Cardiac septum (tissue), 1 donor: ENCODE measurements around the gene RPS3A. TPM values are rescaled to one million over a fixed set of nuclear protein-coding genes. Genes with fewer than 3 reads are reported as not detected.
"Not testable (repeated sequence)": the region's sequence is repeated elsewhere in the genome, so short reads cannot be mapped to it uniquely, and the experiment has no call there.

Source experiments
- DNase-seq: peaks from one replicate; pipeline ENCODE4 v3.0.0-alpha.2; 2020; ENCODE audit warnings: low spot score
- intact Hi-C: fragments of 100-400 bp; cut with DNase I; formaldehyde crosslinking; loops from one replicate; pipeline ENCODE4 v1.14.0; 2022
- total RNA-seq: library from RNA; stranded (reverse); fragmentation: NEBNext Ultra II Directional; extraction: Animal tissue kit (Norgen Biotek cat#: 25700); gene quantifications from one replicate; pipeline ENCODE4 v1.2.1, GENCODE V29; 2021
- donor health status: DM: no; HTN: no; CAD: no.

Gene RPS3A
- total RNA-seq, 1 donor from 2014 or later = 807 TPM

DNA sequence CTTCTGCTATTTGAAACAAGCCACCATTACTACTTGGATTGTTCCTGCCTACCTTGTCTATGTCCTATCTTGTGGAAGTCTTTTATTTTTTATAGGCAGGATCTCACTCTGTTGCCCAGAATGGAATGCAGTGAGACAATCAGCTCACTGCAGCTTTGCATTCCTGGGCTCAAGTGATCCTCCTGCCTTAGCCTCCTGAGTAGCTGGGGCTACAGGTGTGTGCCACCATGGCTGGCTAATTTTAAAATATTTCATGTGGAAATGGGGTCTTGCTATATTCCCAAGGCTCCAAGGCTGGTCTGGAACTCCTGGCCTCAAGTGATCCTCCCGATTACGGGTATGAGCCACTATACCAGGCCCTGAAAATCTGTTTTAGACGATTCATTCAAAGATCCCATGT, 7.6 kb downstream of the RPS3A start:
- no peak for DNase-seq
- intact Hi-C loops = no loop called here

DNA sequence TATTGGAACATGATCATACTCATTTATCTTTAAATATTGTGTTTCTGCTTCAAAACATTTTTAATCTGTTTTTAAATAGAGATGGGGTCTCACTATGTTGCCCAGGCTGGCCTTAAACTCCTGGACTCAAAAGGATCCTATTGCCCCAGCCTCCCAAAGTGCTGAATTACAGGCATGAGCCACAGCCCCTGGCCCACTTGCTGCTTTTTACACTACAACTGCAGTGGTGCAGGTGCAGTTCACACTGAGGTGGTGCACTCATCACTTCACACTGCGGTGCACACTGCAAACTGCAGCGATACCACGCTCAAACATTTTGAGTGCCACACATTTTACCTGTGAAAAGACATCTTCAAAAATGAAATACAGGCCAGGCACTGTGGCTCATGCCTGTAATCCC, 10.8 kb downstream of the RPS3A start:
- intact Hi-C loops = loop anchor here (10.0 kb wide), 1 partner anchor 1275 kb away; no protein-coding TSS in a partner anchor
- no peak for DNase-seq

DNA sequence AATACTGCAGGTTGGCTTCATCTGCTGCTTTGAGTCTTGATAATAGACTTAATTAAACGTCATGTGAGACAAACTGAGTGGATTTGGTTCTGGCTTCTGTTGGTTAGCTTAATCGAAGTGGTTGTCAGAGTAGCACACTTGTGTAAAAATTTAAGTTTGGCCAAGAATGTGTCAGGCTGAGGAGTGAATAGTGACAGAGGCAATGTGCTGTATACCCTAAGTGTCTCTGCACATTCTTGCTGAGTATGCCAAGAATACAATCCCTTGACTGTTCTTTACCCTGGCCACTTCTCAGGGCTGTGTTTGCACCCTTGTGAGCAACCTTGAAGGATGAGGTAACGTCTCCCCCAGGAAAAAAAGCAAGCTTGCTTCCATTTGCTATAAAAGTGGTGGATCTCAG, 14.9 kb downstream of the RPS3A start:
- intact Hi-C loops = loop anchor here (10.0 kb wide), 1 partner anchor 1270 kb away; no protein-coding TSS in a partner anchor
- DNase-seq = no peak

DNA sequence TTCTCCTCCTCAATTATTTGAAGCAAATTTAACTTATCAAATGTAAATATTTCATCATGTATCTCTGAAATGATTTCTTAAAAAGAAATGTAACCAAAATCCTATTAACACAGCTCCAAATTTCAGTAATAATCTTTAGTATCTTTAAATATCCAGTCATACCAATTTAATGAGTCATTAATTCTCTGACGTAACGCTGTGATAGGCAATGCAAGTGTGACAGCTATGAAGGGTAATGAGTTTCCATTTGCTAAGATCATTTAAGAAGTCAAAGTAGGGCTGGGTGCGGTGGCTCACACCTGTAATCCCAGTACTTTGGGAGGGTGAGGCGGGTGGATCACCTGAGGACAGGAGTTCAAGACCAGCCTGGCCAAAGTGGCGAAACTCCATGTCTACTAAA, 15.6 kb downstream of the RPS3A start:
- intact Hi-C loops = loop anchor here (10.0 kb wide), 1 partner anchor 1270 kb away; no protein-coding TSS in a partner anchor
- no peak for DNase-seq

DNA sequence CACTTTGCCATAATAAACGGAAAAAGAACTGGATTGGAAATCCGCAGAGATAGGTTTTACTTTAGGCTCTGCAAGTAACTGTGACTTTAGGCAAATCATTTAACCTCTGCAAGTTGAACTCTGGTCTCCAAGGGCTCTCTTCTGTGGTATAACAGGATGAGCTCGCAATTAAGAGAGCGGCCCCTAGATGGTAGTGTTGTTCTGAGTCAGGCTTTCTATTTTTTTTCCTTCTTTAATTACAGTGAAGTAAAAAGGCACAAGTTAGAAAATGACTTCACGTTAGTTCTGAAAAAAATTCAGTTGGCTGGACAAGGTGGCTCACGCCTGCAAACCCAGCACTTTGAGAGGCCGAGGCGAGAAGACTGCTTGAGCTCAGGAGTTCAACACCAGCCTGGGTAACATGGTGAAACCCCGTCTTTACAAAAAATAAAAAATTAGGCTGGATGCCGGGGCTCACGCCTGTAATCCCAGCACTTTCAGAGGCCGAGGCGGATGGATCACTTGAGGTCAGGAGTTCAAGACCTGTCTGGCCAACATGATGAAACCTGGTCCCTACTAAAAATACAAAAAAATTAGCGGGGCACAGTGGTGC, 18.0 kb downstream of the RPS3A start:
- no peak for DNase-seq
- intact Hi-C loops = loop anchor here (2.0 to 10.0 kb wide), 2 partner anchors 245 to 1267 kb away; no protein-coding TSS in a partner anchor

DNA sequence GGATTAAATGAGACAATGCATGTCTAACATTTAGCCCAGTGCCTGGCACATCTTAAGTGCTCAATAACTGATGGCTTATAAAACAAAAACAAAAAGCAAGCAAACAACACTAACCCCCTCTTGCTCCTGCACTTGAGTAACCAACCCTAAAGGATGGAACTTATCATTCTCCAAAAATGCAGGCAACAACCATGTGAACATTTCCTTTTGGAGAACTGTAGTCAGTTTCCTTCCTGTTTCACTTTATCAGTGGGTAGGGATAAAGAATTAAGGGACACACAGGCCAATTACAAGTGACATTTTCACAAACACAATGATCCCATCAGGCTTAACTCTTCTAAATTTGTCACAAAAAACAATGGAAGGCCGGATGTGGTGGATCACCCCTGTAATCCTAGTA, 30.4 kb downstream of the RPS3A start:
- no peak for DNase-seq
- intact Hi-C loops = no loop called here

DNA sequence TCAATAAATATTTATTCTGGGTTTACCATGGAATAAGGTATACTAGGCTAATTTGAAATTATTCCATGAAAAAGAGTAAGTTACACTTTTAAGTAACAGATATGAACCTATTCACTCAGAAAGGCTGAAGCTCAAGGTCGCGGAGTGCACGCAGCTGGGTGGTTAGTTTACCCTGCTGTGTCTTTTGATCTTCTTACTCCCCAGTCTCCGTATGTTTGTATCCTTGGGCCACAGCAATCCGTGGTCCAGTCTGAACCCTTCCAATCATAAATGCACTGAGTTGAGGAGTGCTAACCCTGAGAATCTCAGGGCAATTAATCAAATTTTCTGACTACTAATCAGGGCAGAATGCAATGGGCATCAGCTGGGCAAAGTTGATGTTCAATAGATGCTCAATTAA, 33.9 kb downstream of the RPS3A start:
- intact Hi-C loops = no loop called here
- DNase-seq = no peak

DNA sequence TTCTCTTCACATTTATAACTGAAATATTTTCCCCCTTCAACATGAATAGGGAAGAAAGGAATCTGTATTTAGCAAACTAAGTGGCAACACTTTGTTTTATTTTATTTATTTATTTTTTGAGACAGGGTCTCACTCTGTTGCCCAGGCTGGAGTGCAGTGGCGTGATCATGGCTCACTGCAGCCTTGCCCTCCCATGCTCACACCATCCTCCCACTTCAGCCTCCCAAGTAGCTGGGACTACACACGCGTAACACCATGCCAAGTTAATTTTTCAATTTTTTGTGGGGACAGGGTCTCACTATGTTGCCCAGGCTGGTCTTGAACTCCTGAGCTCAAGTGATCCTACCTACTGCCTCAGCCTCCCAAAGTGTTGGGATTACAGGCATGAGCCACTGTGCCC, 36.6 kb downstream of the RPS3A start:
- DNase-seq, intact Hi-C loops: not testable (repeated sequence)

DNA sequence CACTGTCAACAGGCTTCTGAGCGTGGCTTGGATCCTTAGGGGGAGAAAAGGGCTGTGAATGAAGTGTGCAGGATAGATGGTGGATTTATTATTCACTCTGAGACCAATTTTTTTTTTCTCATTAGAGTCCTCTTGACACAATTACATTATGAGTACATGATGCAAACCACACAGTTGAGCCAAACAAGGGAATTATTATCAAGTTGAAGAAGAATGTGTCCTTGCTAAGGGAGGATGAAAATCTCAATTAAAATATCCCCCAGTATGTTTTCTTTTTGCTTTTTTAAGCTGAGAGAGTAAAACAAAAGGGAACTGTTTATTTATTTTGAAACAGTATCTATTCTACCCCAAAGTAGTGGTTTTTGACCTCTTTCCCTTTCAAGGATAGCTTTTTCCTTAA, 40.4 kb downstream of the RPS3A start:
- no peak for DNase-seq
- intact Hi-C loops = no loop called here

DNA sequence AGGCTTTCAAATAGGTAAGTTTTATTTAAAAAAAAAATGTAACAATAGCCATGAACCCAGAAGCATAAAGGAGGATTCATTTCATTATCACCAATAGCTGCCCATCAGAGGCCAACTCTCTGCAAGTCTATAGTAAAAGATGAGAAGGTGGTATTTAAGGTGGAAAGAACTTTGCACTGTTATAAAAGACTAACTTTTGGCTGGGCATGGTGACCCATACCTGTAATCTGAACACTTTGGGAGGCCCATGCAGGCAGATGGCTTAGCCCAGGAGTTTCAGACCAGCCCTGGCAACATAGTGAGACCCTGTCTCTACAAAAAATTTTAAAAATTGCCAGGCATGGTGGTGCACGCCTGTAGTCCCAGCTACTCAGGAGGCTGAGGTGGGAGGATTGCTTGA, 43.3 kb downstream of the RPS3A start:
- DNase-seq = no peak
- intact Hi-C loops = no loop called here

DNA sequence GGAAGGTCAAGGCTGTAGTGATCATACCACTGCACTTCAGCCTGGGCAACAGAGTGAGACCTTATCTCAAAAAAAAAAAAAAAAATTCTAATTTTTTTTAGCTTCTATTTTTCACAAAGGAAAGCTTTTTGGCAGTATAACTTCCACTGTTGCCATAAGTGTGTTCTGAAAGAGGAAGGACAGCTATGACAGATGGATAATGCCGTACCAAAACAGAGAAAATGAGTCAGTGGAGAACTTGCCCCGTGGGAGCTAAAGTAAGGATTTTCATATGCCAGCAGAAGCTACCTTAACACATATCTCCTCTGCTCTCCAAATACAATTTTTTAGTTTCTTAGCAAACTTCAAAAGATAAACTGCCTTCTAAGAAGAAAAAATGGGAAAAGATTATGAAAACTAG, 43.7 kb downstream of the RPS3A start:
- DNase-seq = no peak
- intact Hi-C loops = no loop called here

DNA sequence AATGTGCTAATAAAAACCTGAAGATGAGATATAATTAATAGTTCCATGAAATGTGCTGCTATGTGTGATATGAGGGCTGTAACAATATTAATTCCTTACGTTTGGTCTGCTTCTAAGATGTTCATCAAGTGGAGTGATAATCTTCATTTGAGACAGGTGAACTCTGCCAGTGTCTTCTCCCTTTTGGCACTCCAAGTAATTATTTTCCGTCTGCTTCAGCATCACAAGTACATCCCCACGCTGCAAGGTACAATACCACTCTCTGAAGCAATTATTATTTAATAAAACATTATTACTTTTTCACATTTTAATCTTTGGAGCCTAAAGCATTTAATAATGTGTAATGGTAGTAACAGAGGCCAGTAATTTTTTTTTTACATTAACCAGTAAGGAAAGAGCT, 44.4 kb downstream of the RPS3A start:
- DNase-seq = no peak
- intact Hi-C loops = no loop called here

DNA sequence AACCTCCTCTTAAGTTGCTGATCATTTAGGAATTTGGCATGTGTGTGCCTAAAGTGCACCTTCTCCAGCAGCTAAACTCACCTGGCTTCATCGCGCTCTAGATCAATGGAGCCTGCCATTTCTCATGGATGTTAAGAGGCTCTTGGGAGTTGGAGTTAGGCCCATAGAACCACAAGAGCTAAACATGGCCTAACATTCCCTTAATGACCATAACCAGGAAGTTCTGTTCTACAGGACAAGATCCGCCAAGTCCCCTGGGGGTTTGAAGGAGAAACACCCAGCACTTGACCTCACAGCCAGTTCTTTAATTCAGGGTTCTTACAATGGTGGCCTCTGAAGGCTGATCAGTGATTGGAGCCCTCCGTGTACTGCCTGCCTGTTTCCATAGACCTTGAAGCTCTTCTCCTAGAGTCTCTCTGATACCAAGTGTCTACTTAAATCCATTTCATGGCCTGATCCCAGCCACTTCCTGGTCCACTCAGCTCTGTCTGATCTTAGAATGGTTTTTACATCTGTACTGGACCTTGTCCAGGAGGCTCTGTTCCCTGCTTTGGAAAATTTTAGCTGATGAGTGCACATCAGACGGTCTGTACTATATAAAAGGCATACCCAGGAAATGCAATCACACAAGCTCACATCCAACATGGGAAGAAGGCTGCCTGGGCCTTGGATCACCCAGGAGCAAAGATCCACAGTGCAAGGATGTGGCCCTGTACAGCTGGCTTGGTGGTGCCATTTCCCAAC, 45.1 kb downstream of the RPS3A start:
- no peak for DNase-seq
- intact Hi-C loops = no loop called here

DNA sequence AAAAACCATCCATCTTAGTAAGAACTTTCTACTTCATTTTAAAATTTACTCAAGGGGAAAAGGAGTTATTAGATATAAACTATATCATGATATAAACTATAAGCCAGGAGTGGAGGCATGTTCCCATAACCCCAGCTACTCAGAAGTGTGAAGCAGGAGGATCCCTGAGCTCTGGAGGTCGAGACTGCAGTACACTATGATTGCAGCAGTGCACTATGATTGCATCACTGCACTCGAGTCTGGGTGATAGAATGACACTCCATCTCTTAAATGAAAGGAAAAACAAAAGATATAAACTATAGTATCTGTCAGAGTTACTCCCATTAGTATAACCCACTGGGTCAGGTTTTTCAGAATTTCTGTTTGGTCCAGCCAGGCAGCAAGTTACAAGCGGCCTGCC, 47.6 kb downstream of the RPS3A start:
- intact Hi-C loops = no loop called here

DNA sequence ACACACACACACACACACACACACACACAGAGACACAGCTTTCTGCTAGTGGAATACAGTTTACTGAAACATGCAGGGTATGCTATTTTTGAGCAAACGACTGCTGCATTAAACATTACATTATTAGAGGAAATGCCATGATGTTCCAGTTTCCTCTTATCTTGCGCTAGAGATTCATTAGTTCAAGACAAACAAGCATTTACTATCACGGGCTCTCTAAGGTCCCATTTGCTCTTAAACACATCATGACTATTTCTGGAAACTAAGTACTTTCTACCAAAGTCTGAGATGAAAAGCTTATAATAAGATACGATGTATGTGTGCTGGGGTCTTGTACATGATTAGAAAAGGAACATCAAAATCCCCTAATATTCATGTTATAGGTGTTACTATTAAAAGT, 48.8 kb downstream of the RPS3A start:
- no peak for DNase-seq
- intact Hi-C loops = no loop called here

More for the DNA sequence above, 47.6 kb downstream of the RPS3A start:
- DNase-seq = no peak

DNA sequence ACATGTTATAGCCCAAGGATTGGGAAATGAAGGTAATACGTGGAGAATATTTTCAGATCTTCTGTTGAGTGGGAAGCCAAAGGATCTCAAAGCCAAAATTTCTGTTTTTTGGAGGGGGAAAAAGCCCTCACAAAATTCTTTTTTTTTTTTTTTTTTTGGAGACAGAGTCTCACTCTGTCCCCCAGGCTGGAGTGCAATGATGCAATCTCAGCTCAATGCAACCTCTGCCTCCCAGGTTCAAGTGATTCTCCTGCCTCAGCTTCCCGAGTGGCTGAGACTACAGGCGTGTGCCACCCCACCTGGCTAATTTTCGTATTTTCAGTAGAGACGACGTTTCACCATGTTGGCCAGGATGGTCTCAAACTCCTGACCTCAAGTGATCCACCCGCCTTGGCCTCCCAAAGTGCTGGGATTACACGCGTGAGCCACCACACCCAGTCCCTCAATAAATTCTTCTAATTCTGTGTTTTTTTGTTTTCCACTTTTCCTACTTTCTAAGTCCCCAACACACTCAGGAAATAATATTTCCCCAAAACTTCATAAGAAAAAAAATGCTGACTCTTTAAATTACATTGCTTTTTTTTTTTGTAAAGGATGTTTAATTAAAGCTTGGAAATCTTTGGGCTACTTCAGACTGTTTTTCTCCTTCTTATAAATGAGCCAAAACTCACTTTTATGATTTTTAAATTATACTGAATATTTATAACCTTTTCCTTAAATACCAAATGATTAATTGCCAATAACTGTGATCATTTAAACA, 51.6 kb downstream of the RPS3A start:
- DNase-seq = no peak
- intact Hi-C loops = no loop called here

DNA sequence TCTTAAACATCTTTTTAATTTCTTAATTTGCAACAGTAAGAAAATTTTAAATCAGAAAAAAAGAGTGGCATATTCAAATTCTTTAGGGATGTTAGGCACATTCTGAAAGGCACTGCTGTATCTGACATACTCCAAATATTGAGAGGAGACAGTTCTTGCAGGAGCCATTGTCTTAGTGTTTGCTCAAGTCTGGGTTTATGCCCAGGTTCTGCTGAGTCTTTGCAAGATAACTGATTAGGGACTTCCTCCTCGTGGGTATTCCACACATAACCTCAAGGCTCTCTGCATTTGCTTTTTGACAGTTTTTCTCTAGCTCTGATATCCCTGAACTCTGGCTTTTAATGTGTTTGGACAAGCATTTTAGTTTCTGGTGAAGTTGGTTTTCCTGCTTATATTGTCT, 52.6 kb downstream of the RPS3A start:
- intact Hi-C loops = no loop called here
- DNase-seq = no peak

DNA sequence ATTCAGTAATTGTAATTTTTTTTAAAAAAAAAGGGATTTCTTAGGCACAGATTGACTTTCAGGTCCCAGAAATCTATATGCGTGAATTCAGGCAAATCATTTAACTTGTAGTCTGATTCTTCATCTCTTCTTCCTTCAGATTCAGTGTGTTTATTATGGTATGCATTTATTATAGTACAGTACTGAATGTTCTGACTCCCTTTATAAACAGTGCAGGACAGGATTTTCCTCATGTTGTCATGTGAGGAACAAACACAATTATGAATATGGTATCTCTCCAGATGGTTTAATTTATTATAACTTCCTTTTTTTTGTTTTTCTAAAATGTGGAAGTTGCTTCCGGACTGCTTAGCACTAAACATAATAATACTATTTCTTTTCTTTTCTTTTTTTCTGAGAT, 54.2 kb downstream of the RPS3A start:
- intact Hi-C loops = no loop called here
- DNase-seq = no peak
